ENCODE results near the gene ICAM3. TPM values are rescaled to one million over a fixed set of nuclear protein-coding genes. Genes with fewer than 3 reads are reported as not detected.

The ICAM3 gene
- total RNA-seq, 1 experiment from 2014 or later: 46.9 TPM

DNA sequence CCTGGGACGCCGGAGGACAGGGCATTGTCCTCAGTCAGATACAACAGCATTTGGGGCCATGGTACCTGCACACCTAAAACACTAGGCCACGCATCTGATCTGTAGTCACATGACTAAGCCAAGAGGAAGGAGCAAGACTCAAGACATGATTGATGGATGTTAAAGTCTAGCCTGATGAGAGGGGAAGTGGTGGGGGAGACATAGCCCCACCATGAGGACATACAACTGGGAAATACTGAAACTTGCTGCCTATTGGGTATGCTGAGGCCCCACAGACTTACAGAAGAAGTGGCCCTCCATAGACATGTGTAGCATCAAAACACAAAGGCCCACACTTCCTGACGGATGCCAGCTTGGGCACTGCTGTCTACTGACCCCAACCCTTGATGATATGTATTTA, 54.0 kb downstream of the ICAM3 start:
- H2AFZ ChIP-seq (ENCODE audit: low read length): no peak overlapping the region
- ATAC-seq: no peak
- 0 out of 2 replicates have a peak, but pooled peaks cover 3% of the 10 kb centered on the region for H3K36me3 ChIP-seq (ENCODE audit: low read depth, low read length)
- H3K4me2 ChIP-seq (ENCODE audit: low read length): no peak overlapping the region
- no peaks in the 10 kb centered on the region for H4K20me1 ChIP-seq (ENCODE audit: low read length)
- CTCF ChIA-PET: no interaction called here
- H3F3A ChIP-seq (ENCODE audit: low read length, unreplicated experiment): no peaks in the 10 kb centered on the region
- H3K9me2 ChIP-seq (replicated peaks; ENCODE audit: low read length): no peaks in the 10 kb centered on the region
- no peak overlapping the region for H3K27ac ChIP-seq (ENCODE audit: low read length)
- peaks cover 21% of the 10 kb centered on the region for H3K4me1 ChIP-seq (ENCODE audit: insufficient read depth, low read length)
- no peak for DNase-seq
- H3K4me3 ChIP-seq (ENCODE audit: low read length): no peak overlapping the region
- no peaks in the 10 kb centered on the region for H3K79me2 ChIP-seq (ENCODE audit: low read length)
- no peak for TF ChIP-seq EZH2 (IDR thresholded peaks at IDR 0.05; ENCODE audit: low read length, unreplicated experiment)
- TF ChIP-seq EZH2phosphoT487 (IDR thresholded peaks at IDR 0.05; ENCODE audit: borderline replicate concordance, low read length): no peak
- TF ChIP-seq, protein P1, sequence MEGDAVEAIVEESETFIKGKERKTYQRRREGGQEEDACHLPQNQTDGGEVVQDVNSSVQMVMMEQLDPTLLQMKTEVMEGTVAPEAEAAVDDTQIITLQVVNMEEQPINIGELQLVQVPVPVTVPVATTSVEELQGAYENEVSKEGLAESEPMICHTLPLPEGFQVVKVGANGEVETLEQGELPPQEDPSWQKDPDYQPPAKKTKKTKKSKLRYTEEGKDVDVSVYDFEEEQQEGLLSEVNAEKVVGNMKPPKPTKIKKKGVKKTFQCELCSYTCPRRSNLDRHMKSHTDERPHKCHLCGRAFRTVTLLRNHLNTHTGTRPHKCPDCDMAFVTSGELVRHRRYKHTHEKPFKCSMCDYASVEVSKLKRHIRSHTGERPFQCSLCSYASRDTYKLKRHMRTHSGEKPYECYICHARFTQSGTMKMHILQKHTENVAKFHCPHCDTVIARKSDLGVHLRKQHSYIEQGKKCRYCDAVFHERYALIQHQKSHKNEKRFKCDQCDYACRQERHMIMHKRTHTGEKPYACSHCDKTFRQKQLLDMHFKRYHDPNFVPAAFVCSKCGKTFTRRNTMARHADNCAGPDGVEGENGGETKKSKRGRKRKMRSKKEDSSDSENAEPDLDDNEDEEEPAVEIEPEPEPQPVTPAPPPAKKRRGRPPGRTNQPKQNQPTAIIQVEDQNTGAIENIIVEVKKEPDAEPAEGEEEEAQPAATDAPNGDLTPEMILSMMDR (conservative IDR thresholded peaks at IDR 0.05; ENCODE audit: low read depth, low read length): no peak
- H3K27me3 ChIP-seq (ENCODE audit: low read length): peaks cover 3% of the 10 kb centered on the region; the same call in 1 of the 2 replicates
- POLR2A ChIA-PET (ENCODE audit: unreplicated experiment): no interaction called here
- intact Hi-C loops (cut with micrococcal nuclease): no loop called here
- BruUV-seq (replicated peaks): TSS peak; percentile 31
- H3K9me3 ChIP-seq (ENCODE audit: low read length): no peaks in the 10 kb centered on the region
- no peak overlapping the region for H3K9ac ChIP-seq (ENCODE audit: low read length)

DNA sequence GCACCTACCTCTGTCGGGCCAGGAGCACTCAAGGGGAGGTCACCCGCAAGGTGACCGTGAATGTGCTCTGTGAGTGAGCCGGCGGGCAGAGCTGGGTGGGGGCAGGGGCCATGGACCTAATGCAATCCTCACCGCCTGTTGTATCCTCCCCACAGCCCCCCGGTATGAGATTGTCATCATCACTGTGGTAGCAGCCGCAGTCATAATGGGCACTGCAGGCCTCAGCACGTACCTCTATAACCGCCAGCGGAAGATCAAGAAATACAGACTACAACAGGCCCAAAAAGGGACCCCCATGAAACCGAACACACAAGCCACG, 54.5 kb downstream of the ICAM3 start:
- Histone ChIP-seq H3K4me1 (ENCODE audit: insufficient read depth, low read length) (peaks cover 17% of the 10 kb centered on the region), H3K27ac (ENCODE audit: low read length) (no peak overlapping the region), H3K79me2 (ENCODE audit: low read length) (no peaks in the 10 kb centered on the region), H3K9me2 (replicated peaks; ENCODE audit: low read length) (no peaks in the 10 kb centered on the region), H3K36me3 (ENCODE audit: low read depth, low read length) (0 out of 2 replicates have a peak, but pooled peaks cover 3% of the 10 kb centered on the region), H3K9me3 (ENCODE audit: low read length) (no peaks in the 10 kb centered on the region), H3K27me3 (ENCODE audit: low read length) (no peaks in the 10 kb centered on the region), H3F3A (ENCODE audit: low read length, unreplicated experiment) (no peaks in the 10 kb centered on the region), H3K4me2 (ENCODE audit: low read length) (no peak overlapping the region), H3K4me3 (ENCODE audit: low read length) (no peak overlapping the region), H2AFZ (ENCODE audit: low read length) (no peak overlapping the region), H3K9ac (ENCODE audit: low read length) (no peak overlapping the region), H4K20me1 (ENCODE audit: low read length) (no peaks in the 10 kb centered on the region)
- DNase-seq: no peak
- POLR2A ChIA-PET (ENCODE audit: unreplicated experiment): no interaction called here
- no TSS peak for BruUV-seq (replicated peaks)
- TF ChIP-seq, protein P1 (conservative IDR thresholded peaks at IDR 0.05; ENCODE audit: low read depth, low read length): no peak
- TF ChIP-seq EZH2phosphoT487 (IDR thresholded peaks at IDR 0.05; ENCODE audit: borderline replicate concordance, low read length): no peak
- TF ChIP-seq EZH2 (IDR thresholded peaks at IDR 0.05; ENCODE audit: low read length, unreplicated experiment): no peak
- ATAC-seq: no peak
- intact Hi-C loops (cut with micrococcal nuclease): no loop called here
- CTCF ChIA-PET: no interaction called here

DNA sequence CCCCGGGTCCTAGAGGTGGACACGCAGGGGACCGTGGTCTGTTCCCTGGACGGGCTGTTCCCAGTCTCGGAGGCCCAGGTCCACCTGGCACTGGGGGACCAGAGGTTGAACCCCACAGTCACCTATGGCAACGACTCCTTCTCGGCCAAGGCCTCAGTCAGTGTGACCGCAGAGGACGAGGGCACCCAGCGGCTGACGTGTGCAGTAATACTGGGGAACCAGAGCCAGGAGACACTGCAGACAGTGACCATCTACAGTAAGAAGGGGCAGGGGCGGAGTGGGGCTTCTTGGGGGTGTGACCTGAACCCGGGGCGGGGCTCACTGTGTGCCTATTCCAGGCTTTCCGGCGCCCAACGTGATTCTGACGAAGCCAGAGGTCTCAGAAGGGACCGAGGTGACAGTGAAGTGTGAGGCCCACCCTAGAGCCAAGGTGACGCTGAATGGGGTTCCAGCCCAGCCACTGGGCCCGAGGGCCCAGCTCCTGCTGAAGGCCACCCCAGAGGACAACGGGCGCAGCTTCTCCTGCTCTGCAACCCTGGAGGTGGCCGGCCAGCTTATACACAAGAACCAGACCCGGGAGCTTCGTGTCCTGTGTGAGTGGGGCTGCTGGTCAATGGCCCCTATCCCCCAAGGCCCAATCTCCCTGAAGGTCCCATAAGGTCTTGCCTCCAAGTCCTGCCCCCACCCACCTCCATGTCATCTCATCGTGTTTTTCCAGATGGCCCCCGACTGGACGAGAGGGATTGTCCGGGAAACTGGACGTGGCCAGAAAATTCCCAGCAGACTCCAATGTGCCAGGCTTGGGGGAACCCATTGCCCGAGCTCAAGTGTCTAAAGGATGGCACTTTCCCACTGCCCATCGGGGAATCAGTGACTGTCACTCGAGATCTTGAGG, 55.1 kb downstream of the ICAM3 start:
- no peaks in the 10 kb centered on the region for H3K27me3 ChIP-seq (ENCODE audit: low read length)
- H3K4me3 ChIP-seq (ENCODE audit: low read length): no peak overlapping the region
- TF ChIP-seq, protein P1 (conservative IDR thresholded peaks at IDR 0.05; ENCODE audit: low read depth, low read length): no peak
- TF ChIP-seq EZH2 (IDR thresholded peaks at IDR 0.05; ENCODE audit: low read length, unreplicated experiment) (no peak), EZH2phosphoT487 (IDR thresholded peaks at IDR 0.05; ENCODE audit: borderline replicate concordance, low read length) (no peak)
- intact Hi-C loops (cut with micrococcal nuclease): no loop called here
- POLR2A ChIA-PET (ENCODE audit: unreplicated experiment): no interaction called here
- peaks cover 14% of the 10 kb centered on the region for H3K4me1 ChIP-seq (ENCODE audit: insufficient read depth, low read length)
- no peak overlapping the region for H3K4me2 ChIP-seq (ENCODE audit: low read length)
- H3K79me2 ChIP-seq (ENCODE audit: low read length): no peaks in the 10 kb centered on the region
- CTCF ChIA-PET: interaction anchor here (0.6 kb wide), 1 partner anchor 105 kb away, joined by 3 read pairs; no protein-coding TSS in a partner anchor
- no peaks in the 10 kb centered on the region for H3F3A ChIP-seq (ENCODE audit: low read length, unreplicated experiment)
- ATAC-seq: no peak
- no peak overlapping the region for H2AFZ ChIP-seq (ENCODE audit: low read length)
- no peaks in the 10 kb centered on the region for H4K20me1 ChIP-seq (ENCODE audit: low read length)
- H3K9me3 ChIP-seq (ENCODE audit: low read length): no peaks in the 10 kb centered on the region
- H3K9ac ChIP-seq (ENCODE audit: low read length): no peak overlapping the region
- H3K27ac ChIP-seq (ENCODE audit: low read length): no peak overlapping the region
- 0 out of 2 replicates have a peak, but pooled peaks cover 3% of the 10 kb centered on the region for H3K36me3 ChIP-seq (ENCODE audit: low read depth, low read length)
- H3K9me2 ChIP-seq (replicated peaks; ENCODE audit: low read length): no peaks in the 10 kb centered on the region
- no peak for DNase-seq
- no TSS peak for BruUV-seq (replicated peaks)

All from PC-3 (cell line).